ENCODE results near the gene TNFRSF1B. TPM values are rescaled to one million over a fixed set of nuclear protein-coding genes. Genes with fewer than 3 reads are reported as not detected.

The TNFRSF1B gene
- total RNA-seq, 1 donor from 2014 or later: 67.0 TPM

DNA sequence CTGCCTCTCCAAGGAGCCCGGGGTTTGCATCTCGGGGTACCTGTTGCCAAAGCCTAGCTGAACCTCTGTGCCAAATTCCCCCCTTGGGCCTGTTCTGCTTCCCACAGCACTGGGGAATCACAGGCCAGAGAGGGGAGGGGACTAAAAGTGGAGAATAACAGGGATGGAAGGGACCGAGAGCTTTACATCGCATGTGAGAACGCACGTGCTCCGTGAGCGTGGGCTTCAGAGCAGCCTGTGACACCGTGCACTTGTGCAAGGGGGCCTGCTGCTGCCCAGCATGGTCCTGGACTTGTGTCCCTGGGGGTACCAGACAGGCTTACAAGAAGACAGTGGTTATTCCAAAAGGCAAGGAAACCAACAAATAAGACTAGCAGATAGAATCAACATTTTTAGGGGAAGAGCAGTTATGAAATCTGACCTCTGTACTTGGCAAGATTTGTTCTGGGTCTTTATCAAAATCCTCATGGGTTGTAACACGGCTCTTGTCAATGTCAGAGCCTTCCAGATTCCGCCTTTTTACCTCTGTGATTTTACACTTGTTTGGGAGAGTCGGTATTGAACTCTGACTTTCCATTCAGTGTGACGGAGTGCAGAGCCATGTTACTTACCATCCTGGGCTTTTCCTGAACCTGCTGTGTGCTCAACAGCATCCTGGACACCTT lies 36.2 kb upstream of the TNFRSF1B start:
- Histone ChIP-seq H3K27me3 (ENCODE audit: low read depth) (no peaks in the 10 kb centered on the region), H3K4me3 (no peak overlapping the region), H3K9me3 (no peaks in the 10 kb centered on the region), H3K27ac (no peak overlapping the region), H3K4me1 (peaks cover 48% of the 10 kb centered on the region), H3K36me3 (no peaks in the 10 kb centered on the region)
- ATAC-seq: no peak
- TF ChIP-seq, protein P1, sequence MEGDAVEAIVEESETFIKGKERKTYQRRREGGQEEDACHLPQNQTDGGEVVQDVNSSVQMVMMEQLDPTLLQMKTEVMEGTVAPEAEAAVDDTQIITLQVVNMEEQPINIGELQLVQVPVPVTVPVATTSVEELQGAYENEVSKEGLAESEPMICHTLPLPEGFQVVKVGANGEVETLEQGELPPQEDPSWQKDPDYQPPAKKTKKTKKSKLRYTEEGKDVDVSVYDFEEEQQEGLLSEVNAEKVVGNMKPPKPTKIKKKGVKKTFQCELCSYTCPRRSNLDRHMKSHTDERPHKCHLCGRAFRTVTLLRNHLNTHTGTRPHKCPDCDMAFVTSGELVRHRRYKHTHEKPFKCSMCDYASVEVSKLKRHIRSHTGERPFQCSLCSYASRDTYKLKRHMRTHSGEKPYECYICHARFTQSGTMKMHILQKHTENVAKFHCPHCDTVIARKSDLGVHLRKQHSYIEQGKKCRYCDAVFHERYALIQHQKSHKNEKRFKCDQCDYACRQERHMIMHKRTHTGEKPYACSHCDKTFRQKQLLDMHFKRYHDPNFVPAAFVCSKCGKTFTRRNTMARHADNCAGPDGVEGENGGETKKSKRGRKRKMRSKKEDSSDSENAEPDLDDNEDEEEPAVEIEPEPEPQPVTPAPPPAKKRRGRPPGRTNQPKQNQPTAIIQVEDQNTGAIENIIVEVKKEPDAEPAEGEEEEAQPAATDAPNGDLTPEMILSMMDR (IDR thresholded peaks at IDR 0.05): no peak
- DNase-seq: no peak
- intact Hi-C loops (cut with DNase I): no loop called here

DNA sequence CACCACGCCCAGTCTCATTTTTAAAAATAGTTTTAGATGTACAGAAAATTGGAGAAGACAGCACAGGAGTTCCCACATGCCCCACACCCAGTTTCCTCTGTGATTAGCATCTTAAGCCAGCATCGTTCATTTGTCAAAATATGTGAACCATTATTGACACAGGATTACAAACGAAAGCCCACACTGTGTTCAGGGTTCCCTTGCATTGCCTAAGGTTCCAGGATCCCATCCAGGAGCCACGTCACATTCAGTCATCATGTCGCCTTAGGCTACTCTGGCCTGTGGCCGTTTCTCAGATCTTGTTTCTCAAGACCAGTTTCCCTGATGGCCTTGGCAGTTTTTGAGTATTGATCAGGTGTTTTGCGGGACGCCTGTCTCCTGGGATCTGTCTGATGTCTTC lies 34.7 kb upstream of the TNFRSF1B start:
- no peaks in the 10 kb centered on the region for H3K27me3 ChIP-seq (ENCODE audit: low read depth)
- peak overlapping the region; percentile 47 for H3K27ac ChIP-seq
- no peak overlapping the region for H3K4me3 ChIP-seq
- no peak for DNase-seq
- H3K9me3 ChIP-seq: no peaks in the 10 kb centered on the region
- H3K4me1 ChIP-seq: peaks cover 52% of the 10 kb centered on the region
- ATAC-seq: peak in 1 of 2 donors; percentile 14
- TF ChIP-seq, protein P1 (IDR thresholded peaks at IDR 0.05): no peak
- intact Hi-C loops (cut with DNase I): no loop called here
- H3K36me3 ChIP-seq: no peaks in the 10 kb centered on the region

DNA sequence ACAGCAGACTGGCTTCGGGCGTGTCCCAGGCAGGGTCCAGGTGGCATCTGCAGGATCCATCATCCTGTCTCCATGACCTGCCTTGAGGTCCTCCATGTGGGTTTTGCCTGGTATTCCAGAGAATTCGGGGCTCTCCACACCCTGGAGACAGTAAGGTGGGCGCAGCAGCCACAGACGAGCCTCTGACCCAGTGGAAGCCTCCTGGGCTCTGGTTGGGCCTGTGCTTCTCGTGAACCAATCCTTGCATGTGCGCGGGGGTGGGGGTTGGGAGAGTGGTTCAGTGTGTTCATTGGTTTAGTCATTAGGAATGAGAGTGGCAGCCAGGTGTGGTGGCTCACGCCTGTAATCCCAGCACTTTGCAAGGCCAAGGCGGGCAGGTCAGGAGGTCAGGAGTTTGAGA lies 32.1 kb upstream of the TNFRSF1B start:
- Histone ChIP-seq H3K27me3 (ENCODE audit: low read depth) (no peaks in the 10 kb centered on the region), H3K4me1 (peaks cover 52% of the 10 kb centered on the region), H3K9me3 (no peaks in the 10 kb centered on the region), H3K36me3 (no peaks in the 10 kb centered on the region), H3K4me3 (no peak overlapping the region), H3K27ac (no peak overlapping the region)
- TF ChIP-seq, protein P1 (IDR thresholded peaks at IDR 0.05): no peak
- peak; percentile 43 for DNase-seq
- intact Hi-C loops (cut with DNase I): no loop called here
- no peak for ATAC-seq

DNA sequence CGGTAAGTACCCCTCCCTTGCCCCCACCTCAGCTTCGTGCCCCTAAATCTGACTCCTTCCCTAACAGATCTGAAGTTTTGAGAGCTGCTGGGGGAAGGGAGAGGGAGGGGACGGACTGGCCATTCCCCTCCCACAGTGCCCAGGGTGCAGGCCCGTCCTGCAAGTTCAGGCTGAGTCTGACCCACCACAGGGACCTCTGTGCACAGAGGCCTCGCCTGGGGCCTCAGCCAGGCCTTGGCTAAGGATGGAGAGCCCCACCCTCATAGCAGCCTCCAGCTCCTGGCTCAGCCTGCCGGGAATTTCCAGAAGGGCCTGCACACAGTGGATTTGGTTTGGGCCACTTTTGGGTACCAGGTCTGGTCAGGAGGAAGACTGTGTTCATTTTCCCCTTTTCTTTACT lies 31.2 kb upstream of the TNFRSF1B start:
- intact Hi-C loops (cut with DNase I): no loop called here
- no peak overlapping the region for H3K4me3 ChIP-seq
- DNase-seq (no peak), ATAC-seq (peak; percentile 27 to 69)
- H3K4me1 ChIP-seq: peaks cover 49% of the 10 kb centered on the region
- H3K36me3 ChIP-seq: no peaks in the 10 kb centered on the region
- no peaks in the 10 kb centered on the region for H3K9me3 ChIP-seq
- no peak overlapping the region for H3K27ac ChIP-seq
- TF ChIP-seq, protein P1 (IDR thresholded peaks at IDR 0.05): no peak
- no peaks in the 10 kb centered on the region for H3K27me3 ChIP-seq (ENCODE audit: low read depth)

DNA sequence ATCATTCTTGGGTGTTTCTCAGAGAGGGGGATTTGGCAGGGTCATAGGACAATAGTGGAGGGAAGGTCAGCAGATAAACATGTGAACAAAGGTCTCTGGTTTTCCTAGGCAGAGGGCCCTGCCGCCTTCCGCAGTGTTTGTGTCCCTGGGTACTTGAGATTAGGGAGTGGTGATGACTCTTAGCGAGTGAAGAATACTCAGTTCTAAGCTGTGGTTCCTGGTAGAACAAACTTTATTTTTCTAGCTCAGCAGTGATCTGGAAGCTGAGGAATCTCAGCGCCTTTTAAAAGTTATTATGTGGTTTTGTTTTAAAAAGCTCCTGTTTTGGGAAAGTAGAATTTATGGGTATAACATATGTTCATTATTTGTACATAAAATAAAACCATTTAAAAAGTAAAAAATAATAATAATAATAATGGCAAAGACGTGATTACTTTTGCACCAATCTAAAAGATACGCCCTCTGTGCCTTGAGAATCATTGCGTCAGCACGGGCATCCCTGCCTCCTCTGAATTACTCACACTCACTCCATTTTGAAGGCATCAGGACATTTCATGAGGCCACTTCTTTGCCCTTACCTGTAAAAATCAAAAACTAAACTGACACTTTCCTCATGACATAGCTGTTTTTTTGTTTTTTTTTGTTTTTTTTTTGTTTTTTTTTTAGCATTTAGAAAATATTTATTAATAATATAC lies 29.7 kb upstream of the TNFRSF1B start:
- H3K27ac ChIP-seq: no peak overlapping the region

More for the DNA sequence above, 29.7 kb upstream of the TNFRSF1B start:
- DNase-seq (peak; percentile 38), ATAC-seq (peak in 1 of 2 donors; percentile 69)
- intact Hi-C loops (cut with DNase I): no loop called here
- Histone ChIP-seq H3K9me3 (no peaks in the 10 kb centered on the region), H3K4me1 (peaks cover 41% of the 10 kb centered on the region), H3K4me3 (no peak overlapping the region), H3K27me3 (ENCODE audit: low read depth) (no peaks in the 10 kb centered on the region), H3K36me3 (no peaks in the 10 kb centered on the region)
- TF ChIP-seq, protein P1 (IDR thresholded peaks at IDR 0.05): no peak

Data from lower lobe of right lung (tissue), 2 donors.